Kidney tubule cell (primary cell): ENCODE results near the gene DIAPH2.
"Not testable (repeated sequence)": the region's sequence is repeated elsewhere in the genome, so short reads cannot be mapped to it uniquely, and the experiment has no call there.

Experiments used
- DNase-seq: peaks from one replicate; pipeline ENCODE4 v3.0.0-alpha.2; 2018; ENCODE audit warnings: low spot score

DIAPH2 gene

DNA sequence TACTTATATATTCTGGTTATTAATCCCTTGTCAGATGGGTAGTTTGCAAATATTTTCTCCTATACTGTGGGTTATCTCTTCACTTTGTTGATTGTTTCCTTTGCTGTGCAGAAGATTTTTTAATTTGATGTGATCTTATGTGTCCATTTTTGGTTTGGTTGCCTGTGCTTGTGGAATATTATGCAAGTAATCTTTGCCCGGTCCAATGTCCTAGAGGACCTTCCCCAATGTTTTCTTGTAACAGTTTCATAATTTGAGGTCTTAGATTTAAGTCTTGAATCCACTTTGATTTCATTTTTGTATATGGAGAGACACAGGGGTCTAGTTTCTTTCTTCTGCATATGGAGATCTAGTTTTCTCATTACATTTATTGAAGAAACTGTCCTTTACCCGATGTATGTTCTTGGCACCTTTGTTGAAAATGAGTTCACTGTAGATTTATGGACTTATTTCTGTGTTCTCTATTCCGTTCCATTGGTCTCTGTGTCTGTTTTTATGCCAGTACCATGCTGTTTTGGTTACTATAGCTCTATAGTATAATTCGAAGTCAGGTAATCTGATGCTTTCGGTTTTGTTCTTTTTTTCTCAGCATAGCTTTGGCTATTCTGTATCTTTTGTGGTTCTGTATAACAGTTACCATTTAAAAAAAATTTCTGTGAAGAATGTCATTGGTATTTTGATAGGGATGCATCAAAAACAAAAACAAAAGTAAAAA, 34.7 kb downstream of the DIAPH2 start:
- DNase-seq = no peak

DNA sequence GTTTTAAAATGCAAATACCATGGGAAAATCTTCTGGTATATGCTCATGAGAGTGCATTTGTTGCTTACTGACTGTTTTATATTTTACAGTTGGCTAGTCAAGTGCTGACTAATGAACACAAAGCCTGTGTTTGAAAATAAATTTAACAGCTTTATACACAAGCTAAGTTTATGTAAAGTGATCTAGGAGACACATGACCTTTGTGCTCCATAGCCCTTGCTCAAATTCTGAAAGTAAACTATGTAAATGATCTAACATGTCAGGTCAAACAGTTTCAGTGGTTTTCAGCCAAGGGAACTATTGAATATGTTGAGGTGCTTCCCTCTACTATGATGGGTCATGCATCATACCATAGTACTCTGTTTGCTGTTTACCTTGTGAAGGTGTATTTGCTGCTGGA, 36.7 kb downstream of the DIAPH2 start:
- DNase-seq = peak; percentile 13

DNA sequence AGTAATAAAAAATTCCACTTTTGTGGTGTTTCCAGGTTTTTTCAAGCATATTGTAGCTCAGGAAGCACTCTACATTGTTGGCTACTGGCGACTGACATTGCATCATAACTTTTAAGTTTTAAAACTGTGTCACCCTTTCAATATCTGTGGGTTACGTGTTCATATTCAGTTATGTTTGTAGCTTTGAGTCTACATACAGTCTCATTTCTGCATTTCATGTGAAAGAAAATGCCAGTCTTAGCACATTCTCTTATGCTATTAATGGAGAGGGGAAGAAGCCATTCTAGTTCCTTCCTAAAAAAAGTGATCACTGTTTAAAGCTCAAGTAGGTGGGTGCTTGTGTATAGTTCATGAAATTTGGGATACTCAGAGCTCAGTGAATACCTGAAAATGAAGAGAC, 38.1 kb downstream of the DIAPH2 start:
- no peak for DNase-seq

DNA sequence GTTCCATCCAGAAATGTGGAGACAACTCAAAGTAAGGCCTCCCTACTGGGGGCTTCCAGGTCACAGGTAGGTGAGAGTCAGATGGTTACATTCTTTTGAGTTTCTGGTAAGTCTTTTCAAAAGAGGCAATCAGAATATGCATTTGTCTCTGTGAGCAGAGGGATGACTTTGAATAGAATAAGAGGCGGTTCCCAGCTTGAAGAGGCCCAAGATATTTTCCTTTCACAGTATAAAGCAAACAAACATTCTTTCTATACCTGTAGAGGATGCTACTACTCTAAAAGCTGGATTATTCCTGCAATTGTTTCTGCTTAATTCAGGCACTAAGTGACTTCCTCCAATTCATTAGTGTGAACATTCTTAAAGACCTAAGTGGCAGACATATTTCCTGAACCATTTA, 44.4 kb downstream of the DIAPH2 start:
- no peak for DNase-seq

DNA sequence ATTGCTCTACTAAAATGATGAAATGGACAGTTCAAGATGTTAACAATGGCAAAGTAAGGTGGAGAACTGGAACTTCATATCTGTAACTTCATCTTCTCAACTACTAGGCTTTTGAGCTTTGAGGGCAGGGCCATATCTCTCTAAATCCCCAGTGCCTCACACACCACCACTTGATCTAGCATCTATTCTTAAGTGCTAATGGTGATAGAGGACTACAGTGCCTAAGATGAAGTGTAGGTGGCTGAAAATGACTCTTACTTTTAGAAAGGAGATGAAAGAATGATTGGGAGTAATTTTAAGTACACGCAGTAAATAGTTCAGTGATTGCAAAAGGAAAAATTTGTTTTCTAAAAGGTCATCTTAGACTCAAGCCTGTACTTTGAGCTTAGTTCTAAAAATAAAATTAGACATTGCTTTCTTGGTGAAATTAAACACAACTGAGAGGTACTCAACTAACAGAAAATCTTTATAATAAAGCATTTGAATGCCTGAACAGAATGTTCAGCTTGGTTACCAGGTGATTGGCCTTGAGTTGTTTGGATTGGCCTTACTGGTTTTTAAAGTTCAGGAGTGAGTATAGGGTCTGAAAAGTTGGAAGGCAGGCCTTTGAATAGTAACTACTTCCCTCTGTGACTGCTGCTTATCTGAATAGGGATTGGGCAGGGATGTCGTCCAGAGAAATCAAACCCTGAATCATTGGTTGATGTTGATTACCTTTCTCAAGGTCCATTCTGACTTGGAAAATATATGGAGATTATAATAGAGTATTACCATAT, 45.4 kb downstream of the DIAPH2 start:
- DNase-seq = no peak

DNA sequence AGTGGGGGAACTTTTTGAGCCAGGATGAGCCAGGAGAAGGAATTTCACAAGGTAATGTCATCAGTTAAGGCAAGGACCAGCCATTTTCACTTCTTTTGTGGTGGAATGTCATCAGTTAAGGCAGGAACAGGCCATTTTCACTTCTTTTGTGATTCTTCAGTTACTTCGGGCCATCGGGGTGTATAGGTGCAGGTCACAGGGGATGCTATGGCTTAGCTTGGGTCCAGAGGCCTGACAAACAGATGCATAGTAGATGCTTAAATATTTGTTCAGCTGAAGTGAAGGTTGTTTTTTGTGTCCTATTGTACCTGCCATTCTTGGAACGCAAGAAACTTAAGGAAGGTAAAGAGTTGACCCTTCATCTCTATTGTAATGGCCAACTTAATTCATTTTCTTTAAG, 46.4 kb downstream of the DIAPH2 start:
- DNase-seq = not testable (repeated sequence)

DNA sequence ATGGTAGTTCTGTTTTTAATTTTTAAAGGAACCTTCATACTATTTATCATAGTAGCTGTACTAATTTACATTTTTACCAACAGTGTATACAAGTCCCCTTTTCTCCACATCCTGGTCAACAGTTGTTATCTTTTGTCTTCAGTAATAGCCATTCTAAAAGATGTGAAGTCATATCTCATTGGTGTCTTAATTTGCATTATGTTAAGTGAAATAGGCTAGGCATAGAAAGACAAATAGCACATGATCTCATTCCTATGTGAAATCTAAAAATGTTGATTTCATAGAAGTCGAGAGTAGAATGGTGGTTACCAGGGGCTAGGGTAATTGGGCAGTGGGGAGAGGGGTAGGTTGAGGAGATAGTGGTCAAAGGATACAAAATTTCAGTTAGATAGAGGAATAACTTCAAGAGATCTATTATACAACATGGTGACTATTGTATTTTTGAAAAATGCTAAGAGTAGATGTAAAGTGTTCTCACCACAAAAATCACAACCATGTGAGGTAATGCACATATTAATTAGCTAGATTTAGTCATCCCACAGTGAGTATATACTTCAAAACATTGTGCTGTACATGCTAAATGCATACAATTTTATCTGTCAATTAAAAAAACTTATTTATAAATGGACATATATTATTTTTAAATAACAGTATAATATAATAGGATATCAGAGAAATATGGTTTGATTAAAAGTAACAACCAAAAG, 58.9 kb downstream of the DIAPH2 start:
- DNase-seq = no peak

DNA sequence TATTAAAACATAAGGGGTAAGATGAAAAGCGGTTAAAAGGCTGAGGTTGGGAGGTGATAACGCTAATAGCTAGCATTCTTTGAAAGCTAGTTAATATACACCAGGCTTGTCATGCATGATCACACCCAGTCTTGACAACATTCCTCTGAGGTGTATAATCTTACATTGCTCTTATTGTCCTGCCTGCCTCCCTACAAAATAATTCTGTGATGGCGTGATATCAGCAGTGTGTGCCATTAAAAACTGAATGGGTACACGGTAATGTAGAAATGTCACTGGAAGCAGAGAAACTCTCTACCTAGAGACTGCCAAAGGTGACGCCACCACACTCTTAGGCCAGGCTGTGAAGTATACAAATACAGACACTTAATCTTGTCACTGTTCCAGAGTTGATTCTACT, 68.1 kb downstream of the DIAPH2 start:
- peak; percentile 89 for DNase-seq

DNA sequence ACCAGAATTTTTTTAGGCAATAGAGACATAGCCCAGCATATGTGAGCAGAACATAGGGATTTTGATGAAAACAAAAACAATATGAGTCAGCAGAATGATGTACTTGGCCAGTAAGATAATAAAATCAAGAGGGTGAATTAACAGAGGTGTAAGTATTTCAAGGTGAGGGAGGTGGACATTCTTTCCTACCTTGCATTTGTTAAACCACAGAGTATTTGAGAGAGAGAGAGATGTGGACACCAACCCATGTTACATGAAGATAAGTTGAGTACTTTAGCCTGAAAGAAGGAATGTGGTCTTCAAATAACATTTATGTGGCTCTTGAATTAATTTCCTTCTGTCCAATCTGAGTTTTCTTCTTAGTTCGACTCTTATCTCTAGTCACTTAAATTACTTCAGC, 68.6 kb downstream of the DIAPH2 start:
- DNase-seq = no peak

DNA sequence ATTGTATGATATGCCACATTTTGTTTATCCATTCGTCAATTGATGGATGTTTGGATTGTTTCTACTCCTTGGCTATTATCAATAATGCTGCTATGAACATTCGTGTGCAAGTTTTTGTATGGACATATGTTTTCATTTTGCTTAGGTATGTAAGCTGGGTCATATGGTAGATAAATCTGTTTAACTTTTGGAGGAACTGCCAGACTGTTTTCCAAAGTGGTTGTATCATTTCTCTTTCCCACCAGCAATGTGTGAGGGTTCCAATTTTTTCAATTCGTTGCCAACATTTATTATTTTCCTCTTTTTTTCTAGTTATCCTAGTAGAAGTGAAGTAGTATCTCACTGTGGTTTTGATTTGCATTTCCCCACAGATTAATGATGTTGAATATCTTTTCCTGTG, 71.8 kb downstream of the DIAPH2 start:
- DNase-seq = no peak

DNA sequence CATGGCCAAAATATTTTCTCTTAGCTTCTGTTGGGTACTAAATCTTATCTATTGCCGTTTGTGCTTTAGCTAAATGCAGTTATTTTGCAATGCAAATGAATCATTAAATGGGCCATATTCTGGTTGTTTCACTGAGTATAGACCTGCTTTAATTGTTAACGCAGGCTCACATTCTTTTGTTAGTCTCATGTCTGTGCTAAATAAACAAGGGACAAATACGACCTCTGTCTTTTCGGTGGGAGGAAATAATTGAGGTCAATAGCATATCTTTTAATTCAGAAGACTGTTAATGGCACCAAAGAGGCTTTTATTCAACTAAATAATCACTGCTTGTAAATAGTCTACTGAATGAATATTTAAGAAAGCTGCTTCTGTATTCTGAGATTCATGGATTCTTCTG, 76.9 kb downstream of the DIAPH2 start:
- DNase-seq = no peak

DNA sequence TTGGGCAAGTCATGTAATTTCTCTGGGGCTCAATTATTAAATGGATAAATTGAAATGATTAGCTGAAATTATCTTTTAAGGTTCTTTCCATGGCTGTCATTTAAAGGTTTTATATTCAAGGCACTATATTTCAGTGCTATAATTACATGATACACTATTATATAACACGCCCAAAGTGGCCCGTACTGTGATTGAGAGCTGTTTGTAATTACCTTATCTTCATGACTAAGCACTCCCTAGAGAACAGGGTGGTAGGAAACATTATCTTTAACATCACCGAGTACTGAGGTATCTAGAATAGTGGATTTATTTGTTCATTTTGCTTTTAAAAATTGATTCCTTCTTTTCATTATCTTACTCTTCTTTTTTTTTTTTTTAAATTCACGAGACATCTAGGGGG, 79.0 kb downstream of the DIAPH2 start:
- DNase-seq = no peak

DNA sequence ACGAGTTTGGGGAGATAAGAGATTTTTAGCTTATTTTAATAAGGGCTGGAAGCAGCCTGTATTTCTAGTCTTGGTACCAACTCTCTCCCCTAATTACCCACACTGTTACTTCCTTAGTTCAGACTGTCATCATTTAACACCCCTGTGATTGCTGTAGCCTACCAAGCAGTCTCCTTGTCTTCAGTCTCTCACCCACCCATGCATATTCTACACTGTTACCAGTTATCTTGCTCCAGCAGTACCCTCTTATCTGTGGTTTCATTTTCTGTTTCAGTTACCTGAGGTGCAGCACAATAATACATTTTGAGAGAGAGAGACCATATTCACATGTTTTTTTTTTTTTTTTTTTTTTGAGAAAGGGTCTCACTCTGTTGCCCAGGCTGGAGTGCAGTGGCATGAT, 80.2 kb downstream of the DIAPH2 start:
- no peak for DNase-seq

DNA sequence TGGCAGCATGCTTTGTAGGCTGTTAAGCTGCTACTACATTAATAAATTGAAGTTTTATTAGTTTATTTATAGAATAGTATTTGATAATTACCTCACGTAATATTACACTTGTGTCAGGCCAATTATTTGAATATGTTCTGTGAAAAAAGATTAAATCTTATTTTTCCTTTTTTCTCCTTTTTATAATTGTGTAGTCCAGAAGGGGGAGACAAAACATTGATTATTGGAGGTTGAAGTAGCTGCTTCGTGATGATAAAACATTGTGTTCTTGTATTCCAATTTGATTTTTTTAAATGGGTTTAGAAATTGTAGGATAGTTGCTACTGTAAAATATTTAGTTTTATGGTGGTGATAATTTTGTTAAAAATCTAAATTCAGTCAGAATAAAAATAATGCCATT, 85.7 kb downstream of the DIAPH2 start:
- DNase-seq = peak; percentile 9

DNA sequence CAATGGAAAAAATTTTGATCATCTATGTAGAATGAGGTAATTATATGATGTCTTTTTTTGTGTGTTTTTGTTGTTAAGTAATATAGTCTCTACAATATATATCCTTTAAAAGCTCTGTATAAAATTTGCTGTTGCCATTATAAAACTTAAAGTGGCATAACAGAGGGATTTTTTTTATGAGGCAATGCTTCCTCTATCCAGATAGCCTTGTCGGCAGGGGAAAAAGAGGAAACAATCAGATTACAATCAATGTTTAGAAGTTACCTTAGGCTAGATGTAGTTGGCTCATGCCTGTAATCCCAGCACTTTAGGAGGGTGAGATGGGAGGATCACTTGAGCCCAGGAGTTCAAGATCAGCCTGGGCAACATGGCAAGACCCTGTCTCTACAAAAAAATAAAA, 86.8 kb downstream of the DIAPH2 start:
- no peak for DNase-seq

DNA sequence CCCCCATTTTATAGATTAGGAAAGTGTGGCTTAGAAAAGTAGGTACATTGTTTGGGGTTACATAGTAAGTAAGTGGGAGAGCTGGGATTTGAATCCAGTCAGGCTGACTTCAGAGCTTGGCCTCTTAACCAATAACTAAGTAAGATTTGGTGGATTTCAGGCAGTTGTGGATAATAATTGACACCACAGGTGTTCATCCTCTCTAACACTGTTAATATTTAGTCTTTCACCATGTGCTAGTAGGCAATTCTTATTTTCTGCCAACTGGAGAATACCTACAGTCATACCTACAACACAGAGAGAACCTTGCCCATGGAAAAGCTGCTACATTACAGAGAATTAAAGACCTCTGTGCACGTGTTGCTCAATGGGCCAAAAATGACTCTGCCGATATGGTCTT, 89.5 kb downstream of the DIAPH2 start:
- peak; percentile 20 for DNase-seq

DNA sequence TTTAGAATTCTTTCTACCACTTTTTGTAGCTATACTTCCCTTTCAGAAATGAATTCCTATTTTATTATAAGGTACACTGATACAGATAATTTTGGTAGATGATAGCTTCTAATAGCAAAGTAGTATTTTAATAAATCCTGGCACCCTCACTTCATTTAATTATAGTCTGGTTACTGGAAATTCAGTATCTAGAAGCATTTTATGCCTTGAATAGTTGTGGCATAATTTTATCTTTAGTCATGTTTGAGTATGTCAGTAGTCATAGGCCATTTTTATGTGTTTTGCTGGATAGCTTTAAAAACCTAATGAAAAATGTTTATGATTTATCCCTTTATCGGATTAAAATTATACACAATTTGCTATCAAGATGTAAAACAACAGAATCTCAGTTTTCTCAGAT, 92.3 kb downstream of the DIAPH2 start:
- no peak for DNase-seq

DNA sequence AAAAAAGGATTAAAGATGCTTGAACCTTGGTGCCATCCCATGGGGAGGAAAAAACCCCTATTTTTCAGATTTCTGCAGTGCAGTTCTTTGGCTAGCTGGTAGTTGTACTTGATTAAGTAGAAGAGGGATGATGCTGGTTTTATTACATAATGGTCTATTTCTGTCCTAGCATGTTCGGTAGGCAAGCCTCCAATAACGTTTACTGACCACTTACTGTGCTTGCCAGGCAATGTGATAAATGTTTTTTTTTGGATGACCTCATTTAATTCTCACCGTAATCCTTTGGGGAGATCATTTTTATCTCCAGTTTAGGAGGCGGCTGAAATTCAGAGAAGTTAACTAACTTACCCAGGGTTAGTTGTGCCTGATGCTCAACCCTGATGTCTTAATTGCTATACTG, 106.9 kb downstream of the DIAPH2 start:
- DNase-seq = no peak

DNA sequence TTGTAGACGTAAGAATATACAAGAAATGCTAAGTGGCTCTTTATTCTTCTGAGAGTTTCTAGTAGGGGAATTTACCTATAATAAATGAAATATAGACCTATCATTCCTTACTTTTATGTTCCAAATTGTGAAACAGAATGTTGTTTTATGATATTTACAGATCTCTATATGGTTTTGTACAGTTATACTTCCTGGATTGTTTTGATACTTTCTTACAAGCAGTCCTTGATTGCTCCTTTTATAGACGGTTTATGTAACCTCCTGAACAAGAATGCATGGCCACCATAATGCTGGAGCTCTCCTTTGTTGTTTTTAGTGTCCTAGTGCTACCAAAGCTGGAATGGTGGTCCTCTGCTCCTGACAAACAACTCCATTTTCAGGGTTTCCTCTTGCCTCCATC, 107.4 kb downstream of the DIAPH2 start:
- no peak for DNase-seq

DNA sequence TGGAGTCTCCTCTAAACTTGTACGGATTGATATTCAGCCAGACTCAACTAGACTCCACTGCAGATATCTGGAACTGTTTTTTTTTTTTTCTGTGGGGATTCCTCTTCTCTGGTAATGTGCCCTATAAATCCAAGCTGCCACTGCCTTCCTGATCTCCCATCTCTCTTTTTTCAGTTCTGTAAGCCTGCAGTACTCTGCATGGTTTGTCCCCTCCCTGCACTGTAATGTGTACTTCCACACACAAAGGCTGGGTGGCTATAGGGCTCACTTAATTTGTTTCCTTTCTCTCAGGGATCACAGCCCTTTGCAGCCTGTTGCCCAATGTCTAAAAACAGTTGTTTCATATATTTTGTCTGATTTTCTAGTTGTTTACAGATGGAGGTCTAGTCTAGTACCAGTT, 114.3 kb downstream of the DIAPH2 start:
- no peak for DNase-seq

DNA sequence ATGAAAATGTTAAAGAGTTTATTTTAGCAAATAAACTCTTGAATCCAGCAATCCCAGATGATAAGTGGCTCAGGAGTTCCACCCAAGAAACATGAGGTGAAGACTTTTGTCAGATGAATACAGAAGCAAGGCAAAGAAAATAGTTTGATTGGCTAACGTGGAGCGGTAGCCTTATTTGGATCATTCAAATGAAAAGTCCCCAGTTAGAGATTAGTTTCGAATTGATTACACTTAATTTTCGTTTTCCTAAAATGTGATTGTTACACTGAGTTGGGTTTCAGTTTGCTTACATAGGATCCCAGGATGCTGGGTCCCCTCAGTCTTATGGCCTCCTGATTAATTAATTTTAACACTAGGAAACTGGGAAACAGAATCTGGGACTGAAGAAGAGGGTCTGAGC, 122.7 kb downstream of the DIAPH2 start:
- DNase-seq = no peak

DNA sequence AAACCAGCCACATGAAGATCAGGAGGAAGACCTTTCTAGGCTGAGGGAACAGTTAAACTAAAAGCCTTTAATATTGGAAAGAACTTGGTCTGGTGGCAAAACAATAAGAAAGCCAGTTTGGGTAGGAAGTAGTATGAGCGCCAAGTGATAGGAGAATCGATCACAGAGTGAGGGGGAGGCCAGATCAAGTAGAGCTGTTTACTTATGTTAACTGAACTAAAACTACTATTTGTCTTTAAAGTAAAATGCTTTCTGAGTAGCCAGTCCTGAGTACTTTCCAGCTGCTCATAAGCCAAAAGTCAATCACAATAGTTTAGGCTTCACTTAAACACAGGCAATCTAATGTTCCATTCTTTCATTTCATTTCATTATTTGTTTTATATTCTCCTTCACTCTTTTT, 136.3 kb downstream of the DIAPH2 start:
- no peak for DNase-seq

DNA sequence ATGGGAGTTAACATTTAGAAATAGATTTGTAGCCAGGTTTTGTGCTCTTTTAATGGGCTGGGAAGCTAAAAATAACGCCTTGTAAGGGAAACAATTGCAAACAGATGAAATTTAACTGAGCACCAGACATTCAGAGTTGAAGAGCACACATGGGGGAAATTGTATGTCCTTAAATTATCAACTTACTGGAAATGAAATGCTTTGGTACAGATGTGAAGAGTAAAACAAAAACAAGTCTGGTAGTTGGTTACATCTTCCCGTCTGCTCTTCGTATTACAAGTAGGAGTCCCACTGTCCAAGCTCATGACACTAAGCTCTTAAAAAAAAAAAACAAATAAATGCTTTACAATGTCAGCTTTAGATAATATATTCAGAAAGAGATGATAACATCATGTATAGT, 139.5 kb downstream of the DIAPH2 start:
- no peak for DNase-seq
